ENCODE results near the gene HAPLN2. TPM values are rescaled to one million over a fixed set of nuclear protein-coding genes. Genes with fewer than 3 reads are reported as not detected.

Gene HAPLN2
- total and polyA plus RNA-seq, 2 of the 4 experiments (the other 2 are of a cell fraction): not detected

DNA sequence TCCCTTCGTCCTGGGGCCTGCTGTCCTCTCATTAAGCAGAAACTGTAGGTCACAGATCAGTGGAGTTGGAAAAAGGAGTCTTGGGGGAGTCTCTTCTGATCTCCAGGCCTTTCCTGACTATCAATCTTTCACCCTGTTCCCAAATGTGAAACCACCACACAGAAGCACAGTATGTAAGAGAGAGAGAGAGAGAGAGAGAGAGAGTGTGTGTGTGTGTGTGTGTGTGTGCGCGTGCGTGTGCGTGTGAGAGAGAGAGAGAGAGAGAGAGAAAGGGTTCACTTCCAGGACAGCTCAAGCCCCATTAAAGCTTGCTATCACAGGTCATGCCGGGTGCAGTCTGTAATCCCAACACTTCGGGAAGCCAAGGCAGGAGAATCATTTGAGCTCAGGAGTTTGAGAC is 41.2 kb upstream of the HAPLN2 start:
- dilution Hi-C loops (cut with HindIII; ENCODE audit: low sequenced_read_pairs, unreplicated experiment): no loop called here
- ChIA-PET POLR2A (ENCODE audit: unreplicated experiment) (no interaction called here), CTCF (no interaction called here)

More for the DNA sequence above, 41.2 kb upstream of the HAPLN2 start:
- no peak overlapping the region for H3K56ac ChIP-seq (ENCODE audit: extremely low read depth, insufficient read depth, low read length)
- WGBS, 2 experiments (ENCODE audit: extremely low coverage in 2 of 2, insufficient read length in 1 of 2): no CpG with 5 or more reads among the region's 7 CpGs
- H3K4ac ChIP-seq (ENCODE audit: low read depth, low read length): no peak overlapping the region
- no peak overlapping the region for H4K5ac ChIP-seq (ENCODE audit: low read depth, low read length)
- H4K91ac ChIP-seq (ENCODE audit: insufficient read depth, low read depth, low read length): no peak overlapping the region
- no peak overlapping the region for H3K4me3 ChIP-seq (ENCODE audit: insufficient read depth, low read depth, low read length)
- no peak overlapping the region for H3K14ac ChIP-seq (replicated peaks; ENCODE audit: low read depth, low read length)
- no peak overlapping the region for H2BK120ac ChIP-seq (ENCODE audit: low read depth, low read length)
- no peak overlapping the region for H2AFZ ChIP-seq (replicated peaks; ENCODE audit: low read length, poor library complexity)
- intact Hi-C loops (cut with micrococcal nuclease) (no loop called here), in situ Hi-C loops (cut with MboI; ENCODE audit: low sequenced_read_pairs) (no loop called here)
- H2AK5ac ChIP-seq (ENCODE audit: low read depth, low read length): no peak overlapping the region
- peaks cover 20% of the 10 kb centered on the region for H3K27me3 ChIP-seq (ENCODE audit: control insufficient read depth, insufficient read depth, low read length)
- H4K20me1 ChIP-seq (ENCODE audit: insufficient read depth, low read length): no peaks in the 10 kb centered on the region
- H3K9me1 ChIP-seq (ENCODE audit: insufficient read depth, low read length): no peaks in the 10 kb centered on the region
- H3K9me3 ChIP-seq (ENCODE audit: control insufficient read depth, insufficient read depth, low read length): no peaks in the 10 kb centered on the region
- no peak overlapping the region for H2BK5ac ChIP-seq (ENCODE audit: low read depth, low read length, poor library complexity, severe bottlenecking)
- no peaks in the 10 kb centered on the region for H3K36me3 ChIP-seq (ENCODE audit: control insufficient read depth, insufficient read depth, low read length)
- H3K27ac ChIP-seq (ENCODE audit: insufficient read depth, low read length): no peak overlapping the region
- H3K23ac ChIP-seq (ENCODE audit: low read depth, low read length): no peak overlapping the region
- H3K4me1 ChIP-seq (ENCODE audit: control insufficient read depth, insufficient read depth, low read length): no peaks in the 10 kb centered on the region
- H4K8ac ChIP-seq (ENCODE audit: low read depth in 2 of 2, low read length in 2 of 2): no peak overlapping the region
- TF ChIP-seq, protein P1, sequence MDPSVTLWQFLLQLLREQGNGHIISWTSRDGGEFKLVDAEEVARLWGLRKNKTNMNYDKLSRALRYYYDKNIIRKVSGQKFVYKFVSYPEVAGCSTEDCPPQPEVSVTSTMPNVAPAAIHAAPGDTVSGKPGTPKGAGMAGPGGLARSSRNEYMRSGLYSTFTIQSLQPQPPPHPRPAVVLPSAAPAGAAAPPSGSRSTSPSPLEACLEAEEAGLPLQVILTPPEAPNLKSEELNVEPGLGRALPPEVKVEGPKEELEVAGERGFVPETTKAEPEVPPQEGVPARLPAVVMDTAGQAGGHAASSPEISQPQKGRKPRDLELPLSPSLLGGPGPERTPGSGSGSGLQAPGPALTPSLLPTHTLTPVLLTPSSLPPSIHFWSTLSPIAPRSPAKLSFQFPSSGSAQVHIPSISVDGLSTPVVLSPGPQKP (IDR thresholded peaks at IDR 0.05; ENCODE audit: borderline replicate concordance, low read depth, low read length): no peak
- TF ChIP-seq CHD1 (IDR thresholded peaks at IDR 0.05; ENCODE audit: low read depth, low read length): no peak
- TF ChIP-seq, protein P2, sequence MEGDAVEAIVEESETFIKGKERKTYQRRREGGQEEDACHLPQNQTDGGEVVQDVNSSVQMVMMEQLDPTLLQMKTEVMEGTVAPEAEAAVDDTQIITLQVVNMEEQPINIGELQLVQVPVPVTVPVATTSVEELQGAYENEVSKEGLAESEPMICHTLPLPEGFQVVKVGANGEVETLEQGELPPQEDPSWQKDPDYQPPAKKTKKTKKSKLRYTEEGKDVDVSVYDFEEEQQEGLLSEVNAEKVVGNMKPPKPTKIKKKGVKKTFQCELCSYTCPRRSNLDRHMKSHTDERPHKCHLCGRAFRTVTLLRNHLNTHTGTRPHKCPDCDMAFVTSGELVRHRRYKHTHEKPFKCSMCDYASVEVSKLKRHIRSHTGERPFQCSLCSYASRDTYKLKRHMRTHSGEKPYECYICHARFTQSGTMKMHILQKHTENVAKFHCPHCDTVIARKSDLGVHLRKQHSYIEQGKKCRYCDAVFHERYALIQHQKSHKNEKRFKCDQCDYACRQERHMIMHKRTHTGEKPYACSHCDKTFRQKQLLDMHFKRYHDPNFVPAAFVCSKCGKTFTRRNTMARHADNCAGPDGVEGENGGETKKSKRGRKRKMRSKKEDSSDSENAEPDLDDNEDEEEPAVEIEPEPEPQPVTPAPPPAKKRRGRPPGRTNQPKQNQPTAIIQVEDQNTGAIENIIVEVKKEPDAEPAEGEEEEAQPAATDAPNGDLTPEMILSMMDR (conservative IDR thresholded peaks at IDR 0.05; ENCODE audit: low read depth, low read length): no peak
- no peak for TF ChIP-seq MAZ (IDR thresholded peaks at IDR 0.05; ENCODE audit: borderline replicate concordance, low read depth, low read length)
- no peak for TF ChIP-seq BHLHE40 (IDR thresholded peaks at IDR 0.05; ENCODE audit: low read depth, low read length)
- no peak for TF ChIP-seq RAD21 (IDR thresholded peaks at IDR 0.05; ENCODE audit: low read length)
- no peak for TF ChIP-seq MXI1 (IDR thresholded peaks at IDR 0.05; ENCODE audit: borderline replicate concordance, low read depth, low read length)
- TF ChIP-seq POLR2A (IDR thresholded peaks at IDR 0.05; ENCODE audit: low read depth, low read length): no peak
- TF ChIP-seq RCOR1 (IDR thresholded peaks at IDR 0.05; ENCODE audit: insufficient replicate concordance, low read length): no peak
- no peak for TF ChIP-seq NFE2L2 (IDR thresholded peaks at IDR 0.05; ENCODE audit: low read depth, low read length)
- TF ChIP-seq CEBPB (IDR thresholded peaks at IDR 0.05; ENCODE audit: low read depth, low read length): no peak
- TF ChIP-seq SMC3 (IDR thresholded peaks at IDR 0.05; ENCODE audit: low read depth, low read length): no peak
- no peak for TF ChIP-seq FOS (IDR thresholded peaks at IDR 0.05; ENCODE audit: low read depth, low read length)
- TF ChIP-seq, protein P3, sequence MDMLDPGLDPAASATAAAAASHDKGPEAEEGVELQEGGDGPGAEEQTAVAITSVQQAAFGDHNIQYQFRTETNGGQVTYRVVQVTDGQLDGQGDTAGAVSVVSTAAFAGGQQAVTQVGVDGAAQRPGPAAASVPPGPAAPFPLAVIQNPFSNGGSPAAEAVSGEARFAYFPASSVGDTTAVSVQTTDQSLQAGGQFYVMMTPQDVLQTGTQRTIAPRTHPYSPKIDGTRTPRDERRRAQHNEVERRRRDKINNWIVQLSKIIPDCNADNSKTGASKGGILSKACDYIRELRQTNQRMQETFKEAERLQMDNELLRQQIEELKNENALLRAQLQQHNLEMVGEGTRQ (IDR thresholded peaks at IDR 0.05; ENCODE audit: low read depth, low read length): no peak
- no peak for TF ChIP-seq RFX5 (IDR thresholded peaks at IDR 0.05; ENCODE audit: low read depth, low read length)
- TF ChIP-seq MAFK (IDR thresholded peaks at IDR 0.05; ENCODE audit: low read depth, low read length): no peak
- H2AK9ac ChIP-seq (replicated peaks; ENCODE audit: low read depth, low read length, poor library complexity): no peak overlapping the region
- no peak overlapping the region; the same call in 1 of the 2 replicates for H3K9ac ChIP-seq (ENCODE audit: low read depth, low read length)
- H2BK20ac ChIP-seq (ENCODE audit: low read depth, low read length): no peak overlapping the region
- no peak overlapping the region for H3K4me2 ChIP-seq (ENCODE audit: low read depth, low read length)
- H3K18ac ChIP-seq (ENCODE audit: low read depth, low read length): no peak overlapping the region
- BruUV-seq (replicated peaks): no TSS peak
- DNase-seq (no peak), ATAC-seq (ENCODE audit: low read depth) (no peak)
- H3K79me1 ChIP-seq (ENCODE audit: low read depth in 1 of 2, low read length in 2 of 2): no peaks in the 10 kb centered on the region
- H2BK15ac ChIP-seq (ENCODE audit: low read depth, low read length): no peak overlapping the region

All from IMR-90 (cell line).